ENCODE results near the gene EPHX1.
"Not testable (repeated sequence)": the region's sequence is repeated elsewhere in the genome, so short reads cannot be mapped to it uniquely, and the experiment has no call there.

The EPHX1 gene

DNA sequence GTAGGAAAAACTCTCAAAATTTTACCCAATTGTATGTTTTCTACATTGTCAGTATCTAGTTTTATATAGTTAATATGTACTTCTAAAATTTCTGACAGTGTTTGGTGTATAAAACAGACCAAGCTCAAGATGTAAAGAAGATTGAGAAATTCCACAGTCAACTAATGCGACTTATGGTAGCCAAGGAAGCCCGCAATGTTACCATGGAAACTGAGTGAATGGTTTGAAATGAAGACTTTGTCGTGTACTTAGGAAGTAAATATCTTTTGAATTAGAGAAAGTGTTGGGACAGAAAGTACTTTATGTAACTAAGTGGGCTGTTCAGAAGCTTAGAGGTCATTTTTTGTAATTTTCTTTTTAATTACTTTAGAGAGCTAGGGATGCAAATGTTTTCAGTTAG lies 20.8 kb upstream of the EPHX1 start:
- not testable (repeated sequence) for H3K27ac ChIP-seq (ENCODE audit: low read depth, low read length); H3K9ac ChIP-seq (ENCODE audit: low read length)
- H3K36me3 ChIP-seq (ENCODE audit: control insufficient read depth, insufficient read depth, low read length), result peaks cover 13% of the 10 kb centered on the region

DNA sequence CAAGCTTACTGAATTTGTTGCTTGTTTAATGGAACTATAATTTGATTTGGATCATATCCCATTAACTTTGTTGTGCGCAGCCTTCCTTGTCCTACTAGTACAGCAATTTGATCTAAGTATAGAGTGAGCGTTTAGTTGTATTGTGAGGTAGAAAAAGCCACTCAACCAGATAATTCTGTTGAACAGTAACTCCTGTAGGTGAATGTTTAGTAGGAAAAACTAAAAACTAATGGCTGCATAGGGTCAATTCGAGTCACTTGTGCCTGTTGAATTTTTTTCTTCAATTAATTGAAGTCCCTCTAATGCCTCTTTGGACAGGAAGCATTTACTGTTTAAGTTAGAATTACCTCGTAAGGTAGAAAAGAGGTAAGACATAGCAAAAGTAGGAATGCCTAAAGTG lies 15.0 kb upstream of the EPHX1 start:
- H3K27ac ChIP-seq (ENCODE audit: low read depth, low read length), result no peak overlapping the region

More for the DNA sequence above, 20.8 kb upstream of the EPHX1 start:
- H3K4me3 ChIP-seq (ENCODE audit: low read length); H3K4me1 ChIP-seq (ENCODE audit: control insufficient read depth, insufficient read depth, low read length); H3K27me3 ChIP-seq (ENCODE audit: control insufficient read depth, insufficient read depth, low read length): not testable (repeated sequence)

DNA sequence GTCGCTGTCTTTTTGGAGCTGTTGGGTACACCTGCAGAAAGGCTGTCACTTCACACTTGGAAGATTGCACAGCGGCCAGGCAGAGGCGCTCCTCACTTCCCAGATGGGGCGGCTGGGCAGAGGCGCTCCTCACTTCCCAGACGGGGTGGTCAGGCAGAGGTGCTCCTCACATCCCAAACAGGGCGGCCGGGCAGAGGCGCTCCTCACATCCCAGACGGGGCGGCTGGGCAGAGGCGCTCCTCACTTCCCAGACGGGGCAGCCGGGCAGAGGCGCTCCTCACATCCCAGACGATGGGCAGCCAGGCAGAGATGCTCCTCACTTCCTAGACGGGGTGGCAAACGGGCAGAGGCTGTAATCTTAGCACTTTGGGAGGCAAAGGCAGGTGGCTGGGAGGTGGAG lies 13.8 kb upstream of the EPHX1 start:
- H3K9ac ChIP-seq (ENCODE audit: low read length); H3K27ac ChIP-seq (ENCODE audit: low read depth, low read length); H3K4me3 ChIP-seq (ENCODE audit: low read length); H3K36me3 ChIP-seq (ENCODE audit: control insufficient read depth, insufficient read depth, low read length); H3K27me3 ChIP-seq (ENCODE audit: control insufficient read depth, insufficient read depth, low read length); H3K4me1 ChIP-seq (ENCODE audit: control insufficient read depth, insufficient read depth, low read length): not testable (repeated sequence)

More for the DNA sequence above, 15.0 kb upstream of the EPHX1 start:
- no peak overlapping the region for H3K9ac ChIP-seq (ENCODE audit: low read length)
- no peaks in the 10 kb centered on the region for H3K4me1 ChIP-seq (ENCODE audit: control insufficient read depth, insufficient read depth, low read length)
- H3K4me3 ChIP-seq (ENCODE audit: low read length), result no peak overlapping the region
- H3K27me3 ChIP-seq (ENCODE audit: control insufficient read depth, insufficient read depth, low read length), result no peaks in the 10 kb centered on the region
- H3K36me3 ChIP-seq (ENCODE audit: control insufficient read depth, insufficient read depth, low read length), result peaks cover 5% of the 10 kb centered on the region

DNA sequence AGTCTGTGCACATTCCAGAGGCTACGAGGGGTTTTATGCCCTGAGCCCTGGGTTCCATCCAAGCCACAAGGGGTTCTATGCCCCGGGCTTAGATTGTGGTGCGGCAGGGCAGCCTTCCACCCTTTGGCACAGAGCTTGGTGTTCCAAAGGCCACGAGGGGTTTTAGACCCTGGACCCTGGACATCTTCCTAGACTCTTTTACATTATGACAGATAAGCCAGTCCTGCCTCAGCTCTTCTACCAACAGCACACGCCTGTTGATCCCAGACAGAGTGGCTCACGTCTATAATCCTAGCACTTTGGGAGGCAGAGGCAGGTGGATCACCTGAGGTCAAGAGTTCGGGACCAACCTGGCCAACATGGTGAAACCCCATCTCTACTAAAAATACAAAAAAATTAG lies 8.8 kb upstream of the EPHX1 start:
- H3K27me3 ChIP-seq (ENCODE audit: control insufficient read depth, insufficient read depth, low read length); H3K36me3 ChIP-seq (ENCODE audit: control insufficient read depth, insufficient read depth, low read length); H3K9ac ChIP-seq (ENCODE audit: low read length); H3K27ac ChIP-seq (ENCODE audit: low read depth, low read length); H3K4me1 ChIP-seq (ENCODE audit: control insufficient read depth, insufficient read depth, low read length); H3K4me3 ChIP-seq (ENCODE audit: low read length): not testable (repeated sequence)

DNA sequence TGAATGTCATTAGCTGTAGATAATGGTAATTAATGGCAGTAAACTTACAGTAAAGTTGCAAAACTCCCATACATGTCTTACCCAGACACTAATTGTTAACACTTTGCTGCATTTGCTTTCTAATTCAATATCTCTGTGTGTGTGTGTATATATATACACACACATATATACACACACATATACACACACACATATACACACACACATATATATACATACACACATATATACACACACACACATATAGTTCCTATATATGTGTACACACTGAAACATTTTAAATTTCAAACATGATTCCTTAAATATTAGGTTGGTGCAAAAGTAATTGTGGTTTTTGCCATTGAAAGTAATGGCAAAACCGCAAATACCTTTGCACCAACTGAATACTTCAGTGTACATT lies 3.7 kb upstream of the EPHX1 start:
- H3K36me3 ChIP-seq (ENCODE audit: control insufficient read depth, insufficient read depth, low read length), result no peaks in the 10 kb centered on the region
- H3K9ac ChIP-seq (ENCODE audit: low read length), result no peak overlapping the region
- H3K4me1 ChIP-seq (ENCODE audit: control insufficient read depth, insufficient read depth, low read length), result peaks cover under 1% of the 10 kb centered on the region
- H3K27me3 ChIP-seq (ENCODE audit: control insufficient read depth, insufficient read depth, low read length), result no peaks in the 10 kb centered on the region
- H3K27ac ChIP-seq (ENCODE audit: low read depth, low read length), result no peak overlapping the region
- no peak overlapping the region for H3K4me3 ChIP-seq (ENCODE audit: low read length)

DNA sequence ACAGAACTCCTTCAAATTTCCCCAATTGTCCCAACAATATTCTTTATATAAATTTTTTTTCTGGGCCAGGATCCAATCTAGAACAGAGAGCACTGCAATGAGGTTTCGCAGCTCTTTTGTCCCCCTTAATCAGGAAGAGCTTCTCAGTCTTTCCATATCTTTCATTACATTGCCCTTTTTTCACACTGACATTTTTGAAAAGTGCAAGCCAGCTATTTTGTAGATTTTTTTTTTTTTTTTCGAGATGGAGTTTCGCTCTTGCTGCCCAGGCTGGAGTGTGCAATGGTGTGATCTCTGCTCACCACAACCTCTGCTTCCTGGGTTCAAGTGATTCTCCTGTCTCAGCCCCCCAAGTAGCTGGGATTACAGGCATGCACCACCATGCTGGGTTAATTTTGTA lies 3.2 kb upstream of the EPHX1 start:
- H3K4me1 ChIP-seq (ENCODE audit: control insufficient read depth, insufficient read depth, low read length); H3K27me3 ChIP-seq (ENCODE audit: control insufficient read depth, insufficient read depth, low read length); H3K27ac ChIP-seq (ENCODE audit: low read depth, low read length); H3K36me3 ChIP-seq (ENCODE audit: control insufficient read depth, insufficient read depth, low read length); H3K9ac ChIP-seq (ENCODE audit: low read length); H3K4me3 ChIP-seq (ENCODE audit: low read length): not testable (repeated sequence)

DNA sequence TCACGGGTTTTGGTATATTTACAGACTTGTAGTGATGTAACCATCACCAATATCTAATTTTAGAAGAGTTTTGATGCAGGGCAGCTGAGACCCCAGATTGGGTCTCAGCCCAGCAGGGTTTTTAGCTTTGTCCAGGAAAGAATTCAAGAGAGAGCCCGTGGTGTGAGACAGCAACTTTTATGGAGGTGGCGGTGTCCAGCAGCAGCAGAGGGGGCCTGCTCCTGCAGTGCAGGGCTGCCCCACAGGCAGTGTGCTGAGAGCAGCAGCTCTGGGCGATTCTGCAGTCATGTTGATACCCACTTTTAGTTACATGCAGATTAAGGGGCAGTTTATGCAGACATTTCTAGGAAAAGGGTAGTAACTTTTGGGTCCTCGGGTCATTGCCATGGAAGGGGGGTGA lies 1.8 kb upstream of the EPHX1 start:
- no peaks in the 10 kb centered on the region for H3K36me3 ChIP-seq (ENCODE audit: control insufficient read depth, insufficient read depth, low read length)
- no peak overlapping the region for H3K4me3 ChIP-seq (ENCODE audit: low read length)
- H3K27me3 ChIP-seq (ENCODE audit: control insufficient read depth, insufficient read depth, low read length), result no peaks in the 10 kb centered on the region
- no peak overlapping the region for H3K27ac ChIP-seq (ENCODE audit: low read depth, low read length)
- no peak overlapping the region for H3K9ac ChIP-seq (ENCODE audit: low read length)
- peaks cover 12% of the 10 kb centered on the region for H3K4me1 ChIP-seq (ENCODE audit: control insufficient read depth, insufficient read depth, low read length)

DNA sequence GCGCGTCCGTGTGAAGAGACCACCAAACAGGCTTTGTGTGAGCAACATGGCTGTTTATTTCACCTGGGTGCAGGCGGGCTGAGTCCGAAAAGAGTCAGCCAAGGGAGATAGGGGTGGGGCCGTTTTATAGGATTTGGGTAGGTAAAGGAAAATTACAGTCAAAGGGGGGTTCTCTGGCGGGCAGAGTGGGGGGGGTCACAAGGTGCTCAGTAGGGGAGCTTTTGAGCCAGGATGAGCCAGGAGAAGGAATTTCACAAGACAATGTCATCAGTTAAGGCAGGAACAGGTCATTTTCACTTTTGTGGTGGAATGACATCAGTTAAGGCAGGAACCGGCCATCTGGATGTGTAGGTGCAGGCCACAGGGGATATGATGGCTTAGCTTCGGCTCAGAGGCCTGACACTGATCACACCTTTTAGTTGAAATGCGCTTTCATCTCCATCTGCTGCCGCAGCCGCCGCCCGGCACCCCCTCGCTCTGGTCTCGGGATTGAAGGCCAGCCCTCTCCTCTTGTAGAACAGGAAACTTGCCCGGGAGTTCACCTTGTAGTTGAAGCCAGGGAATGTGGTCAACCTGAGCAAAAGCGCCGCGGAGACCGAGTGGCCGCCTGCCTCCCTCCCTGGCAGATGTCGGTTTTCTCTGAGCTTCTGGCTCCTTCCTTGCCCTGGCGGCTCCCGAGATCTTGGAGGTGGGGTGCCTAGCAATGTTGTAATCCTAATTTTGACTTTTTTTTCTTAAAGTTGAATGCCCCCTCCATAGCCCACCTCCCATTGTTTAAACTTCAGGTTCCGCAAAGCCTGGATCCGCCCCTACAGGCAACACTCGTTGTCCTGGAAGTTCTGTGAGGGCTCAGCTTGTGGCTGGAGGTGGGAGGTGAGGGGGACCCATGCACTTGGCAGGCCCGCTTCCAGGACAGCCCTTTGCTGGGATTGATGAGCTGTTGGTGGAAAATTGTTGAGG lies 935 bp downstream of the EPHX1 start:
- H3K4me3 ChIP-seq (ENCODE audit: low read length), result peak overlapping the region; percentile 68
- not testable (repeated sequence) for H3K36me3 ChIP-seq (ENCODE audit: control insufficient read depth, insufficient read depth, low read length); H3K27me3 ChIP-seq (ENCODE audit: control insufficient read depth, insufficient read depth, low read length)
- H3K4me1 ChIP-seq (ENCODE audit: control insufficient read depth, insufficient read depth, low read length), result peaks cover 30% of the 10 kb centered on the region
- H3K27ac ChIP-seq (ENCODE audit: low read depth, low read length), result peak overlapping the region; percentile 69
- H3K9ac ChIP-seq (ENCODE audit: low read length), result peak overlapping the region; percentile 25

DNA sequence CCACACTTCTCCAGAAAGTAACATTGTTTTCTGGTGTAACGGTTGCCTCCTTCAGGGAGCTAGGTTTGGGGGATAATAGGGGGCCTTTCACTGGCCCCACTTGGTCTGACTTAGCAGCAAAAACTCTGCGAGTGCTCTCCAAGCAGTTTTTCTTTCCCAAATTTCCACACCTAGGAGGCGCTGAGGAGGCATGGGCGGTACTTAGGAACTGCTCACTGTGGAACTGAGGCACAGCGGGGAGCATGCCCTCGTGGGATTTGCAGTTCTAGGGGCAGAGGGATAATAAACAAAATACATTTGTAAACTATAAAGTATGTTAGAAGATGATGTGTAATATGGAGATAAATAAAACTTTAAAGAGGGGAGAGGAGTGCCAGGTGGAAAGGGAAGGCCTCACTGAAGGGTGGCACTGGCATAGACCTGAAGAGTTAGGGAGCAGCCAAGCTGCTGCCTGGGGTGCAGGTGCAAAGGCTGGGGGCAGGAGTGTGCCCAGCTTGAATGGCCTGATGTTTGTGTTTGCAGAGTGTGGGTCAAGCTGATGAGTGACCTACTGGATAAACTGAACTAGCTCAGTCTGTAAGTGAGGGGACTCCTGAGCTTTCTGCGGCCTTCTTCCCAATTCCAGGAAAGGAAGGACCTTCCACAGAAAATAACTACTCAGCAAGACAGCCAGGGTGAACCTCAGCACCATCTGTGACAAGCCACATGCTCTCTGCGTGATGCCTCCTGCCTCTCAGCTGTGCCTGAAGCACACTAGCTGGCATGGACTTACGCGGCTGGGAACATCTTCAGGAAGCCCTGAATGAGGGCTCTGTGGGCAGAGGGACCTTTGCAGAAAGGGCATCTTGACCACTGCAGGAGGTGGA lies 1.9 kb downstream of the EPHX1 start:
- Histone ChIP-seq H3K4me3 (ENCODE audit: low read length) (peak overlapping the region; percentile 65), H3K27ac (ENCODE audit: low read depth, low read length) (no peak overlapping the region), H3K9ac (ENCODE audit: low read length) (no peak overlapping the region), H3K4me1 (ENCODE audit: control insufficient read depth, insufficient read depth, low read length) (peaks cover 36% of the 10 kb centered on the region), H3K36me3 (ENCODE audit: control insufficient read depth, insufficient read depth, low read length) (no peaks in the 10 kb centered on the region), H3K27me3 (ENCODE audit: control insufficient read depth, insufficient read depth, low read length) (no peaks in the 10 kb centered on the region)

DNA sequence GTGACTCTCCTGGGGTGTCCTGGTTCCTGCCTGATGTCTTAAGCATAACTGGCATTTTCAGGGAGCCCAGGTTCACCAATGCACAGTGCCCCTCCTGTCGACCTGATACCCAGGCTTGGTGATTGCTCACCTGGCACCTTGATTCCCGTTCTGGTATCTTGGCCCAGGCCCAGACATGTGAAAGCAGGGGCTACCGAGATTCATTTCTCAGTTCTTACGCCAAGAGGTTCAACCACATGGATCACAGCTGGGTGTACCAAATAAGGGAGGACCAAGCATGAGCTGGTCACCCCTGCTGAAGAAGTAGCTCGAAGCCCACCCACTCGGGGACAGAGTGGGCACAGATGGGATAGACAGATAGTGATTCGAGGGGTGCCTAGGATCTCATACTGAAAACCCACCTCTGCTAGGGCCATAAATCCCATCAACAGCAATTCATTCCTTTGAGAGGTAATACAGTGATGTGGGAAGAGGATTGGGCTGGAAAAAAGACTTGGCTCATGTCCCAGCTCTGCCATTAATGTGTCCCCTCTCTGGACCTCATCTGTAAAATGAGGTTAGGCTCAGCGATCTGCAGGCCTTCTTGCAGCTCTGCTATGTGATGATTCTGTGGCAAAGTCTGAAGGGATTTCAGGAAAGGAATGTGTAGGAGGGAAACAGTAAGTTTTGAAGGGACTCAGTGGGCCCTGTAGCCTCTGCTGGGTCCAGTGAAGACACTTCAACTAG lies 2.7 kb downstream of the EPHX1 start:
- Histone ChIP-seq H3K27me3 (ENCODE audit: control insufficient read depth, insufficient read depth, low read length) (no peaks in the 10 kb centered on the region), H3K9ac (ENCODE audit: low read length) (no peak overlapping the region), H3K27ac (ENCODE audit: low read depth, low read length) (peak overlapping the region; percentile 74), H3K36me3 (ENCODE audit: control insufficient read depth, insufficient read depth, low read length) (no peaks in the 10 kb centered on the region), H3K4me3 (ENCODE audit: low read length) (no peak overlapping the region), H3K4me1 (ENCODE audit: control insufficient read depth, insufficient read depth, low read length) (peaks cover 44% of the 10 kb centered on the region)

DNA sequence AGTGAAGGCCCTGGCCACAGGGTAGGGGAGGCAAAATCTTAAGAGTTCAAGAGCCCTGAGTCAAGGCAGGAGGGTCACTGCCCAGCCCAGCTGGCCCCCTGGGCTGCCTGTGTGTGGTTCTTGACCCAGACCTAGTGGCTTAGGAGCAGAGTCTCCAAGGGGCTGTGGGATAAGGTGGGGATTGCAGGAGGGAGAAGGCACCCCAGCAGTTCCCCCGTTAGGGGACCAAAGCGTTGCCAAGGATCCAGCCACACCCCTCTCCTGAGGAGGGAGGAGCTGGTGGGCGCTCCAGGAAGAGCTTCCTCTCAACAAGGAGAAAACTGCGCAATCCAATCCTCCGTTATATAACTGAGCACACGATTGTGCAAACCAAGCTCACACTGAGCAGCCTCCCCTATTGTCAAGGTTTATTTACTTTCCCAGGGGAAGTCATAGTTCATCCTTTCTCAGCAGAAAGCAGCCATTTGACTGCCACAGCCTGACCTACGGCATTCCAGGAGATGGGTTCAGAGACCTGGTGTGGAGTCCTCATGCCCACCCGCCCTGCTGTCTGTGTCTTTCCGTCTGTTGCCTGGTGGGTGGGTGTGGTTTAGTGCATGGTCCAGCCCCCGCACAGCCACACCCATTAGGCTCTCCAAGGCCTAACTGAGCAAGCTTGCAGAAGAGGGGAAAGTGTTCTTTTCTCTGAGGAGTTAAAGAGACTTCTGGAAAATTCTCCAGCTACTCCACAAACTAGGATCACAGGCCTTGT lies 3.5 kb downstream of the EPHX1 start:
- Histone ChIP-seq H3K27ac (ENCODE audit: low read depth, low read length) (peak overlapping the region; percentile 74), H3K27me3 (ENCODE audit: control insufficient read depth, insufficient read depth, low read length) (no peaks in the 10 kb centered on the region), H3K9ac (ENCODE audit: low read length) (no peak overlapping the region), H3K4me1 (ENCODE audit: control insufficient read depth, insufficient read depth, low read length) (peaks cover 52% of the 10 kb centered on the region), H3K4me3 (ENCODE audit: low read length) (peak overlapping the region; percentile 44), H3K36me3 (ENCODE audit: control insufficient read depth, insufficient read depth, low read length) (no peaks in the 10 kb centered on the region)

All from rectal smooth muscle tissue (tissue), 1 donor.